Measurements from ENCODE around the gene MEGF8. TPM values are rescaled to one million over a fixed set of nuclear protein-coding genes. Genes with fewer than 3 reads are reported as not detected.

MEGF8 gene
- total and polyA plus RNA-seq, 4 donors, result 1.2 to 13.7 (median 9.4) TPM

- DNase-seq (ENCODE audit: low spot score), result no peak
- Histone ChIP-seq H3K9me3 (ENCODE audit: control insufficient read depth in 4 of 4, low read length in 3 of 4) (no peaks in the 10 kb centered on the region), H3K4me1 (ENCODE audit: control insufficient read depth in 4 of 4, insufficient read depth in 4 of 4, low read length in 3 of 4) (no peaks in the 10 kb centered on the region), H3K27me3 (ENCODE audit: control insufficient read depth in 4 of 4, insufficient read depth in 4 of 4, low read length in 3 of 4) (no peaks in the 10 kb centered on the region), H3K27ac (ENCODE audit: low read depth in 1 of 2, low read length in 2 of 2) (no peak overlapping the region), H3K9ac (ENCODE audit: low read depth in 1 of 2, low read length in 2 of 2) (no peak overlapping the region), H3K4me3 (ENCODE audit: low read depth in 1 of 3, low read length in 3 of 3) (no peak overlapping the region), H3K36me3 (ENCODE audit: control insufficient read depth in 4 of 4, insufficient read depth in 3 of 4, low read depth in 1 of 4, low read length in 3 of 4) (peaks cover 0 to 28% (median 5%) of the 10 kb centered on the region in 4 donors)
- TF ChIP-seq HNF4A (conservative IDR thresholded peaks at IDR 0.05), result no peak
- TF ChIP-seq SP1 (IDR thresholded peaks at IDR 0.05), result no peak
- TF ChIP-seq NR2F2 (IDR thresholded peaks at IDR 0.05), result no peak
- no peak for TF ChIP-seq EGR1 (IDR thresholded peaks at IDR 0.05; ENCODE audit: low read depth in 2 of 2)
- no peak for TF ChIP-seq FOXA1 (IDR thresholded peaks at IDR 0.05)
- WGBS, result 95% methylated on average over 21 of the region's 21 CpGs
These were observed 25.8 kb downstream of the MEGF8 start for GRCh38 chr19:42351079-42351735.

- no peak overlapping the region for H3K4me3 ChIP-seq (ENCODE audit: low read depth in 1 of 3, low read length in 3 of 3)
- no peak overlapping the region for H3K9ac ChIP-seq (ENCODE audit: low read depth in 1 of 2, low read length in 2 of 2)
- TF ChIP-seq JUND (IDR thresholded peaks at IDR 0.05) (no peak), NR2F2 (IDR thresholded peaks at IDR 0.05) (no peak), ATF3 (IDR thresholded peaks at IDR 0.05) (no peak), FOXA2 (IDR thresholded peaks at IDR 0.05) (no peak), HNF4A (conservative IDR thresholded peaks at IDR 0.05) (no peak), YY1 (IDR thresholded peaks at IDR 0.05) (no peak)
- TF ChIP-seq, protein P1, sequence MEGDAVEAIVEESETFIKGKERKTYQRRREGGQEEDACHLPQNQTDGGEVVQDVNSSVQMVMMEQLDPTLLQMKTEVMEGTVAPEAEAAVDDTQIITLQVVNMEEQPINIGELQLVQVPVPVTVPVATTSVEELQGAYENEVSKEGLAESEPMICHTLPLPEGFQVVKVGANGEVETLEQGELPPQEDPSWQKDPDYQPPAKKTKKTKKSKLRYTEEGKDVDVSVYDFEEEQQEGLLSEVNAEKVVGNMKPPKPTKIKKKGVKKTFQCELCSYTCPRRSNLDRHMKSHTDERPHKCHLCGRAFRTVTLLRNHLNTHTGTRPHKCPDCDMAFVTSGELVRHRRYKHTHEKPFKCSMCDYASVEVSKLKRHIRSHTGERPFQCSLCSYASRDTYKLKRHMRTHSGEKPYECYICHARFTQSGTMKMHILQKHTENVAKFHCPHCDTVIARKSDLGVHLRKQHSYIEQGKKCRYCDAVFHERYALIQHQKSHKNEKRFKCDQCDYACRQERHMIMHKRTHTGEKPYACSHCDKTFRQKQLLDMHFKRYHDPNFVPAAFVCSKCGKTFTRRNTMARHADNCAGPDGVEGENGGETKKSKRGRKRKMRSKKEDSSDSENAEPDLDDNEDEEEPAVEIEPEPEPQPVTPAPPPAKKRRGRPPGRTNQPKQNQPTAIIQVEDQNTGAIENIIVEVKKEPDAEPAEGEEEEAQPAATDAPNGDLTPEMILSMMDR (IDR thresholded peaks at IDR 0.05; ENCODE audit: low read depth, low read length, missing input control), result no peak
- no peak for DNase-seq (ENCODE audit: low spot score)
- H3K27ac ChIP-seq (ENCODE audit: low read depth in 1 of 2, low read length in 2 of 2), result no peak overlapping the region
- 93% methylated on average over 31 of the region's 31 CpGs for WGBS
- H3K9me3 ChIP-seq (ENCODE audit: control insufficient read depth in 4 of 4, low read length in 3 of 4), result no peaks in the 10 kb centered on the region
- no peaks in the 10 kb centered on the region for H3K4me1 ChIP-seq (ENCODE audit: control insufficient read depth in 4 of 4, insufficient read depth in 4 of 4, low read length in 3 of 4)
- H3K36me3 ChIP-seq (ENCODE audit: control insufficient read depth in 4 of 4, insufficient read depth in 3 of 4, low read depth in 1 of 4, low read length in 3 of 4), result peaks cover 0 to 41% (median 6%) of the 10 kb centered on the region in 4 donors
- no peaks in the 10 kb centered on the region for H3K27me3 ChIP-seq (ENCODE audit: control insufficient read depth in 4 of 4, insufficient read depth in 4 of 4, low read length in 3 of 4)
These were observed 27.1 kb downstream of the MEGF8 start for GRCh38 chr19:42352301-42353259.

GRCh38 chr19:42353341-42354015 is 28.0 kb downstream of the MEGF8 start:
- Histone ChIP-seq H3K27ac (ENCODE audit: low read depth in 1 of 2, low read length in 2 of 2) (no peak overlapping the region), H3K4me3 (ENCODE audit: low read depth in 1 of 3, low read length in 3 of 3) (no peak overlapping the region), H3K9ac (ENCODE audit: low read depth in 1 of 2, low read length in 2 of 2) (no peak overlapping the region), H3K4me1 (ENCODE audit: control insufficient read depth in 4 of 4, insufficient read depth in 4 of 4, low read length in 3 of 4) (no peaks in the 10 kb centered on the region), H3K9me3 (ENCODE audit: control insufficient read depth in 4 of 4, low read length in 3 of 4) (no peaks in the 10 kb centered on the region), H3K36me3 (ENCODE audit: control insufficient read depth in 4 of 4, insufficient read depth in 3 of 4, low read depth in 1 of 4, low read length in 3 of 4) (peaks cover 0 to 42% (median 7%) of the 10 kb centered on the region in 4 donors), H3K27me3 (ENCODE audit: control insufficient read depth in 4 of 4, insufficient read depth in 4 of 4, low read length in 3 of 4) (no peaks in the 10 kb centered on the region)
- 97% methylated on average over 29 of the region's 29 CpGs for WGBS
- no peak for DNase-seq (ENCODE audit: low spot score)
- TF ChIP-seq HNF4G (IDR thresholded peaks at IDR 0.05) (no peak), YY1 (IDR thresholded peaks at IDR 0.05) (no peak), EGR1 (IDR thresholded peaks at IDR 0.05; ENCODE audit: low read depth in 2 of 2) (no peak), NR2F2 (IDR thresholded peaks at IDR 0.05) (no peak), FOXA2 (IDR thresholded peaks at IDR 0.05) (no peak), RAD21 (IDR thresholded peaks at IDR 0.05) (no peak), GABPA (IDR thresholded peaks at IDR 0.05 in 1 of 2, conservative IDR thresholded peaks at IDR 0.05 in 1 of 2) (no peak), FOXA1 (IDR thresholded peaks at IDR 0.05) (no peak), SP1 (IDR thresholded peaks at IDR 0.05) (no peak), HNF4A (conservative IDR thresholded peaks at IDR 0.05) (no peak)
- TF ChIP-seq, protein P1 (IDR thresholded peaks at IDR 0.05; ENCODE audit: low read depth, low read length, missing input control), result no peak
- TF ChIP-seq, protein P2, sequence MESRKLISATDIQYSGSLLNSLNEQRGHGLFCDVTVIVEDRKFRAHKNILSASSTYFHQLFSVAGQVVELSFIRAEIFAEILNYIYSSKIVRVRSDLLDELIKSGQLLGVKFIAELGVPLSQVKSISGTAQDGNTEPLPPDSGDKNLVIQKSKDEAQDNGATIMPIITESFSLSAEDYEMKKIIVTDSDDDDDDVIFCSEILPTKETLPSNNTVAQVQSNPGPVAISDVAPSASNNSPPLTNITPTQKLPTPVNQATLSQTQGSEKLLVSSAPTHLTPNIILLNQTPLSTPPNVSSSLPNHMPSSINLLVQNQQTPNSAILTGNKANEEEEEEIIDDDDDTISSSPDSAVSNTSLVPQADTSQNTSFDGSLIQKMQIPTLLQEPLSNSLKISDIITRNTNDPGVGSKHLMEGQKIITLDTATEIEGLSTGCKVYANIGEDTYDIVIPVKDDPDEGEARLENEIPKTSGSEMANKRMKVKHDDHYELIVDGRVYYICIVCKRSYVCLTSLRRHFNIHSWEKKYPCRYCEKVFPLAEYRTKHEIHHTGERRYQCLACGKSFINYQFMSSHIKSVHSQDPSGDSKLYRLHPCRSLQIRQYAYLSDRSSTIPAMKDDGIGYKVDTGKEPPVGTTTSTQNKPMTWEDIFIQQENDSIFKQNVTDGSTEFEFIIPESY (IDR thresholded peaks at IDR 0.05), result no peak

All from liver (tissue), 9 donors.